A673 (cell line): ENCODE results near the gene KRT81.

Experiments
- CTCF ChIP-seq: fragments of 300-800, 200-600 bp; sonication (generic); conservative IDR thresholded peaks from 2 replicates; pipeline ENCODE4 v1.5.1; 2017; ENCODE audit warnings: low read depth, mild to moderate bottlenecking, antibody characterized with exemption, low read length, moderate library complexity, mixed read lengths
- EZH2 ChIP-seq: fragments of 200-600 bp; sonication (generic); IDR thresholded peaks from 2 replicates; pipeline ENCODE4 v1.6.1; 2017; ENCODE audit warnings: borderline replicate concordance, low read depth, mild to moderate bottlenecking, mixed read lengths, antibody characterized with exemption, low read length; ENCODE audit not compliant: poor library complexity, severe bottlenecking

GRCh38 chr12:52243856-52244614, 47.3 kb downstream of the KRT81 start:
- TF ChIP-seq CTCF (no peak), EZH2 (no peak)
